HG02885 (cell line): ENCODE data around the gene SH2D6.
"Not testable (repeated sequence)": the region's sequence is repeated elsewhere in the genome, so short reads cannot be mapped to it uniquely, and the experiment has no call there.

Experiments
- ATAC-seq: cut with Tn5 transposase; IDR thresholded peaks from one replicate; pipeline ENCODE4 v1.9.1; 2021; ENCODE audit warnings: mild to moderate bottlenecking; ENCODE audit not compliant: unreplicated experiment, poor library complexity

SH2D6 gene

DNA sequence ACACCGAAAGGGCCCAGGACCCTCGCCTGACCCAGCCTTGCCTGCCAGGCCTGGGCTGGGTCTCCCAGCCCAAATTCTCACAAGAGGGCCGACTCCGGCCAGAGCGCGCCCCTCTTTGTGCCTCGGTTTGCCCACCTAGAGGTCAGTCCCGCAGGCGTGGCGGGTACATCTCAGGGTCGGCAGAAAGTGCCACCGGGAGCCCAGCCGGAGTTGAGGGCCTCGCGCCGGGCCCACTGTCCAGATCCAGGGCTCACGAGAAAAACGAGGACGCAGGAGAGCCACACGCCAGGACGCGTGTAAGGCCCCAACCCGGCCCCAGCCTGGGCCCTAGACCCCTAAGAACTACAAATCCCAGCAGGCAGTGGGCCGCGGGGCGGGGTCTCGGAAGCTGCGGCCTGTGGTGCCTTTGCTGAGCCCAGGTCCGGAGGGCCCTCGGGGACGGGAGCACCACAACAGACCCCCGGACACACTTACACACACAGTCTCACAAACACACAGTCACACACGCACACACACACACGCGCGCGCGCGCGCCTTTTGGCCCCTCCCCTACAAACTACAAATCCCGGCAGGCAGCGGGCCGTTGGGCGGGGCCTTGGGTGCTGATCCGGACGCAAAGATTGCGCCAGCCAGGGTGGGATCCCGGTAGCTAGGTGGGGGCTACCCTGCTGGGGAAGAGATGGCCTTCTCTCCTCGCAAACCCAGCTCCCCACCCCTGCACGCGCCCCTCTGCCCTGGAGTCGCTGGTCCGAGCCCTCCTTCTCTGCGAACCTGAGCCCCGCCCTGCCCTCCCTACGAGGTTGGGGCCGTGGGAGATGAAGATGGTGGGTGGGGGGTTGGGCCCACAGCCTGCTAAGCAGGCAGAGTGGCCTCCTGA lies at the start of gene SH2D6:
Gene SH2D6 (plus strand): TSS at position 583 of the 877 bp plus-strand sequence. CDS start 10,752 bp downstream, outside the sequence.
- ATAC-seq, result peak; percentile 85

DNA sequence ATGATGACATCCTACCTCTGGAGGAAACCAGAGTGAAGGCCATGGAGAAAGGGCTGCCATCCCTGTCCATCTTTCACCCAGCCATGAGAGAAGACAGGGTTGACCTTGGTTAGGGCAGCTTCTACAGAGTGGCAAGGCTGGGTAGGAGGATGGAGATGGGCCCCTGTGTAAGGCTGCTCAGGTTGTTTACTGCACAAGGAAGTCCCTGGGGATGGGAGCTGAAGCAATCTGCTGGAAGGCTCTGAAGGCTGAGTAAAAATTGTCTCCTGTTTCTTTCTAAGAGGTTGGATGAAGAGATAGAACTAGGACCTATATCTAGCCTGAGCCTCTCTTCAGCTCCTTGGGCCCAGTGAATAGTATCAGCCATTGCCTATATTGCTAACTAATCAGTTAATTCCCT lies 49.6 kb upstream of the SH2D6 start:
- no peak for ATAC-seq

DNA sequence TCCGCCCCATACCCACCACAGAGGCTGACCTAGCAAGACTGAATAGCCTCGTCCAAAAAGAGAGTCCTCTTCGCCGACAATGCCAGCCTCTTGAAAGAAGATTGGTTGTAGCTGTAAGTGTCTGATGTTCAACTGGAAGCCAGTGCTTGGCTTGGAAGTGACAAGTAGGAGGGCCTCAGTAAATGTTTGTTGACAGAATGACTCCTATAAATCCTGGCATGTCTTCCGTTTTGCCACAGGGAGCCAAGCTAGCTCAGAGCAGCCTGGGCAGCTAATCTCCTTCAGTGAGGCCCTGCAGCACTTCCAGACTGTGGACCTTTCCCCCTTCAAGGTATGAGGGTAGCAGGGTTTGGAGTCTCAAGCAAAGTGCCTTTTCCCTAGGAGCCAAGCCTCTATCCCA lies 49.0 kb upstream of the SH2D6 start:
- ATAC-seq, result no peak

DNA sequence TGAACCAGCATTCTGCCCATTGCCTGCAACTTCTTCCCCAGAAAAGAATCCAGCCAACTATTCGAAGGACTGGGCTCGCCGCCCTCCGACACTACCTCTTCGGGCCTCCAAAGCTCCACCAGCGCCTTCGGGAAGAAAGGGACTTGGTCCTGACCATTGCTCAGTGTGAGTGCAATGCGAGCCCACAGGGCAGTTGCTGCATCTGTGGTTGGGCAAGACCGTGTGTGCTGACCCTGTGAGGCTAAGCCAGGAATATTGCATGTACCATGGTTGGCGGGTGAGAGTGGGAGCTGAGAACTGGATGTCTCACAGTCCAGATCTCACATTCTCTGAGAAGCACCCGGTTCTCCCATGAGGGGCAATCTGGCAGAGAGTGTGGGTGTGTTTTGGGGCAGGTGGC lies 47.5 kb upstream of the SH2D6 start:
- ATAC-seq, result no peak

DNA sequence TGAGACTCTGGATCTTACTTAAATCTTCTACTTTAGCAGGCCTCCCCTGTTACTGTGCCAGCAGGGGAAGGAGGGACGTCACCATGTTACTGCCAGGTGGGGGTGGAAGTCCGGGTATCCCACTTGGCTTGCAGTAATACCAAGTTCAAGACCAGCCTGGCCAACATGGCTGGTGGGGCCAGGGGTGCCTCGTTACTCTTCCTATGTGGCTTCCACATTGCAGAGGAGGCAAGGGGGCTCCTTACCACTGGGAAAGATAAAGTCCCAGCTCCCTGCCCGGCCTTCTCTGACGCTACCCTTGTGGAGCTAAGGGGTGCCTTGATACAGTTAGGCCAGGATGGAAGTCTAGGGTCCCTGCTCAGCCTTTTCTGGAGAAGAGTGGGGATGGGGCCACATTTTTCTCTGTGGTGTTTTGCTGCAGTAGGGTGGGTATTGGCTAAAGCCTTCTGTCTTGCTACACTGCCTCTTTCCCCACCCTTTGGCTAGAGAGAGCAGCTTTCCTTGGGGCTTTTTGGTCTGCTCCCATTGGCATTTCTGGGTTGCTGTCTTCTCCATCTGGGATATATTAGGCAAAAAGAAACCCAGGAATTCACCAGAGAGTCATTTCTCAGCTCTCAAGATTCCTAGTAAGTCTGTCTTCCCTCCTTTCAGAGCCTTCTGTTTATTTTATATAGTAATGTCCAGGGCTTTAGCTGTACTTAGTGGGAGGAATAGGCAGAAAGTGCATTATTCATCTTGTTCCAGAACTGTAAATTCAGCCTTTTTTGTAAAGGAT lies 42.0 kb upstream of the SH2D6 start:
- no peak for ATAC-seq

DNA sequence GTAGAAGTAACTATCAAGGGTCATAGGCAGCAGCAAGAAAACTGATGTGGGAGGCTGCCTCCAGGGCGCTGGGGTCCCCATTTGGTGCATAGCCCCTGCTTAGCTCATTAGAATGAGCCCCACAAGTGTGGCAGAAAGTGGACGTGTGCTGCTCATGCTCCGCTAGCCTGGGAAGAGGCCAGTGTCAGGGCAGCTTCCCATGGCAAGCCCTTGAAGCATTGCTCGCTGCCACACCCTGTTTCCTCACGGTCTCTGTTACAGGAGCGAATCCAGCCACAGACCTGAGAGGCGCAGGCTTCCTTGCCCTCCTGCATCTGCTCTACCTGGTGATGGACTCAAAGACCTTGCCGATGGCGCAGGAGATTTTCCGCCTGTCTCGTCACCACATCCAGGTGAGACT lies 41.4 kb upstream of the SH2D6 start:
- no peak for ATAC-seq

DNA sequence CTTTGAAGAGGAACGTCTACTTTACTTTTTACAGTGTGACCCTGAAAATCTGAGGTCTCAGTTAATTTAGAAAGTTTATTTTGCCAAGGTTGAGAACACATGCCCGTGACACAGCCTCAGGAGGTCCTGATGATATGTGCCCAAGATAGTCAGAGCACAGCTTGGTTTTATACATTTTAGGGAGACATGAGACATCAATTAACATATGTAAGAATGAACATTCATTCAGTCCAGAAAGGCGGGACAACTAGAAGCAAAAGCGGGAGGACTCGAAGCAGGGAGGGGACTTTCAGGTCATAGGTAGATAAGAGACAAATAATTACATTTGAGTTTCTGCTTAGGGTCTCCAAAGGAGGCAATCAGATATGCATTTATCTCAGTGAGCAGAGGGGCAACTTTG lies 40.3 kb upstream of the SH2D6 start:
- no peak for ATAC-seq

DNA sequence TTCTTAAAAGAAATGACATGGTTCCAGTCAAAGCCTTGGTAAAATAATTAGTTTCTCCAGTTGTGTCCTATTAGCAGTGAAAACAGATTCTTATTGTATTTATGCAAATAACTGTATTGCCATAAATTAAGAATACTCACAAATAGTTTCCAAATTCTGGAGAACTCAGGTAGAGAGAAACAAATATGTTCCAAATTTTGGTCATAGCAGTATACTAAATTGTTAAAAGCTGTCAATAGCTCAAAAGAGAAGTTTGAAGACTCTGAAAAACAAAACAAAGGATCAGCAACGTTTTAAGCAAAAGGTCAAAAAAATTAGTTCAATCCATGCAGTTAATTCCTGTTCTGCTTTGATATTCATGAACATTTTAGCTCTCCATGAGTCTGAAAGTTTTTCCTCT lies 38.5 kb upstream of the SH2D6 start:
- ATAC-seq, result no peak

DNA sequence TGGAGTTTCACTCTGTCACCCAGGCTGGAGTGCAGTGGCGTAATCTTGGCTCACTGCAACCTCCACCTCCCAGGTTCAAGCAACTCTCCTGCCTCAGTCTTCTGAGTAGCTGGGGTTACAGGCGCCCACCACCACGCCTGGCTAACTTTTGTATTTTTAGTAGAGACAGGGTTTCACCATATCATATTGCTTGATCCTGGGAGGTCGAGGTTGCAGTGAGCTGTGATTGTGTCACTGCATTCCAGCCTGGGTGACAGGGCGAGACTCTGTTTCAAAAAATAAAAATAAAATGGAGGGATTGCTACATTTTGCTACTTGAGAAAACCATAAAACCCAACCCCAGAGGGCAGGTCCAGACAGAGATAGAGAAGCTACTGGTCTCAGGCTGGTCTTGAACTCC lies 35.4 kb upstream of the SH2D6 start:
- ATAC-seq, result not testable (repeated sequence)

DNA sequence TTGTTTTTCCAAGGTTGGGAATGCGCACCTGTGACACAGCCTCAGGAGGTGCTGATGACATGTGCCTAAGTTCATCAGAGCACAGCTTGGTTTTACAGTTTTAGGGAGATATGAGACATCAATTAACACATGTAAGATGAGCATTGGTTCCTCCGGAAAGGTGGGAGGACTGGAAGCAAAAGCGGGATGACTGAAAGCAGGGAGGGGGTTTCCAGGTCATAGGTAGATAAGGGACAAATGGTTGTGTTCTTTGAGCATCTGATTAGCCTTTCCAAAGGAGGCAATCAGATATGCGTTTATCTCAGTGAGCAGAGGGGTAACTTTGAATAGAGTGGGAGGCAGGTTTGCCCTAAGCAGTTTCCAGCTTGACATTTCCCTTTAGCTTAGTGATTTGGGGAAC lies 34.7 kb upstream of the SH2D6 start:
- ATAC-seq, result no peak

DNA sequence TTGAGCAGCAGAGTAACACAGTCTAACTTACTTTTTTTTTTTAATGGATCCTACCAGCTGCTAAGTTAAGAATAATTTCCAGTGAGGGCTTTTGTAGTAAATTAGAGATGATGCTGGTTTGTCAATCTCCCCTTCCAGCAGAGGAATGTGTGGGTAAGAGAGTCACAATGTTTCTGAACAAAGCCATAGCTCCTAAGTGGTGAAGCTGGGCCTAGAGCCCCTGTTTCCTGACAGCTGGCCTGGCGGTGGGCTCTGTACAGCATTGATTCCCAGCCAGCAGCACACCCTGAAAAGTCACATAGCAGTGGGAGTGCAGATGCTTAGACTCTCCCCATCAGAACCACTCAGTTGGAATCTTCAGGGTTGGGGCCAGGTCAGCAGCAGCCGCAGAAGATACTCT lies 32.8 kb upstream of the SH2D6 start:
- no peak for ATAC-seq

DNA sequence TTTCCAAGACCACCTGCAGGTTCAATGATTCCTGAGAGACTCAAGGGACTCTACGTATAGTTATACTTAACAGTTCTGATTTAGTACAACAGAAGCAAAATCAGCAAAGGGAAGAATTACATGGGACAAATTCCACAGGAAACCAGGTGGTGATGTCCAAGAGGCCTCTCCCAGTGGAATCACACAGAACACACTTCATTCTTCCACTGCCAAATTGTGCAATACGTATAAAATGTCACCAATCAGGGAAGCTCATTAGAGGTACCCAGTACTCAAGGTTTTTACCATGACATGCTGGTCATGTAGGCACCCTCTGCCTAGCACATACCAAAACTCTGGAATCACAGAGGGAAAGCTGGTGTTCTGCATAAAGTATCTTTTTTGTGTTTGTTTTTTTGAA lies 30.8 kb upstream of the SH2D6 start:
- no peak for ATAC-seq

DNA sequence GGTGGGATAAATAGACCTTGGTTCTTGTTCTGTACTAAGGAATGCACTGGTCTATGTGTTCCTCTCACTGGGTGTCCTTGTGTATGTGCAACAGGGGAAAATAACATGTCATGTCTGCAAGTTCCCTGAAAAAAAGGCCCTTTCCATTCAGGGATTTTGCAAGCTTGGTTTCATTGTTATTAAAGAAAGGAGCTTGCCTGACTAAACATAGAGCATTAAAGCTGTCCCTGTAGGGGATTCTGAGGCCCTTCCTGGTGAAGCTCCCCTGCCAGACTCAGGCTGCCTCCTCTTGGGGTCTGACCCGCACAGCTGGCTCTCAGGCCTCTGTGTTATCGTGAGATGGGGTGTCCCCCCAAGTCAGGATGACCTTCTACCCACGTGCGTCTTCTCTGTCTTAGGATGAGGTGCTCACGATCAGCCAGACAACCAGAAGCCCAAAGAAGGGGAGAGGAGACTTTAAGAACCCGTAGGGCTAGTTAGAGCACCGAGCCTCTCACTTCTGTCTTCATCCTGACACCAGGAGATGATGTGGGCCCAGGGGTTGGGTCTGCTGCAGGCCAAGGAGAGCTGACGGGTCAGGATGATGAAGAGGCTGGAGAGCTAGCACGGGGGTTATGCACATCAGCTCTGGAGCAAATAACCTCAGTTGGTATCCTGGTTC lies 29.5 kb upstream of the SH2D6 start:
- no peak for ATAC-seq

DNA sequence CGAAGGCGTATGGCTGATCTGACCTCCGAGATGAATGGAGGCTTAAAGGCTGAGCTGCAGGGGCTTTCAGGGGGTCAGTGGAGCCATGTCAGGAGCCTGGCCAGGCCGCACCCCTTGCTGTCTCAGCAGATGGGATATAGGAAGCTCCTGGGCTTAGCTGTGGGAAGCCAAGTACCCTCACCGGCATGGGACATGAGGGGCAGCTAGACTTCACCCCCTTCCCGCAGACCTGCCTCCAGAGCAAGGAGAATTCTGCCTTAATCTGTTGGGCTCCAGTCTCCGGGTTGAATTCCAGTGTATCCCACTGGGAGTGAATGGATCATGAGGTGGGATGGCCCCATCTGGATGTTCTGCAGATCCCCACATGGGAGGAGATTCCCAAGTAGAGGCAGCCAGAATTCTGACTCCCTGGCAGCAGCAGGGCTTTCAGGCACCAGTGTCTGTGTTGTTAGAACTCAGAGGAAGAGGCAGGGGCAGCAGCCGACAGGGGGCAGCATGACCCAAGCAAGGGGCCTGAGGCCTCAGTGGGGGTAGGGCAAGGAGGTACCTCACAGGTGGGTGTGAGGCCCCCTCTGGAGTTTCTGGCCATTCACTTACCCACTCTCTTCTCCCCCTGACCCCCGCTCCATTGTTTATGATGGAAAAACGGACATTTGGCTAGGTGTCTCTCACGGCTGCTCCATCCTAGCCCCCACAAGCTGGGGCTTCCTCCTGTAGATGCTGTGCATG lies 27.4 kb upstream of the SH2D6 start:
- ATAC-seq, result no peak

DNA sequence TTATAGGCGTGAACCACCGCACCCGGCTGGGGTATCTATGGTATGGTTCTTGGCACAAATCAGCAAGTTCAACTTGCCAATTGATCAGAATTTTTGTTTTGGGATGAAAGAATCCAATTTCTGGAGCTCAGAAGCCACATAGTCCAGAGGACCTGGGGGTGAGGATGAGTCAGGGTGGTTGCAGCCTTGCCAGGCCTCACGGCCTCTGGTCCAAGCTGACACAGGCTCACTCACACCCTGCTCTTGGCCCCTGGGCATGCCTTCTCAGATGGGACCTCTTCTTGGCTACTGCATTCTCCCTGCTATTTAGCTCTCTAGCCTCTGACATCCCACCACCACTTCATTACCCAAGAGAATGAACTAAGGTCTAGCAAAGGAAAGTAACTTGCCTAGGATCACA lies 24.7 kb upstream of the SH2D6 start:
- ATAC-seq, result no peak

DNA sequence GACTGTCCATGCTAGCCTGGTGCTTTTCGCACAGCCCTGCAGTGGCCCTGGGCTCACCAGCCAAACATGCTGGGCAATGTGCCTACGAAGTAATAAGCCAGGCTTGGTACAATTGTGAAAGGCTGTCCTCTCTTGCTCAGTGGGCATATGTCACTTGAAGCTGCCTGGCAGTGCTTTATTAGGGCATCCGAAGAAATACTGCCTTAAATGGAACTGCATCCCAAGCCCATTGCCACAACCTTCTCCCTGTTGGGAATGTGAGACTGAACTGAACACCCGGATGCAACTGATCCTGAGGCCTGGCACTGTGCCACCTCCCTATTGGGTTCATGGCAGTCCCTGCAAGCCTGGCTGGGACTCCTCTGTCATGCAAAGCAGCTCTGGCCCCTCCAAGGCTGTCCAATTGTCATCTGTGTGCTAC lies 24.2 kb upstream of the SH2D6 start:
- ATAC-seq, result no peak

DNA sequence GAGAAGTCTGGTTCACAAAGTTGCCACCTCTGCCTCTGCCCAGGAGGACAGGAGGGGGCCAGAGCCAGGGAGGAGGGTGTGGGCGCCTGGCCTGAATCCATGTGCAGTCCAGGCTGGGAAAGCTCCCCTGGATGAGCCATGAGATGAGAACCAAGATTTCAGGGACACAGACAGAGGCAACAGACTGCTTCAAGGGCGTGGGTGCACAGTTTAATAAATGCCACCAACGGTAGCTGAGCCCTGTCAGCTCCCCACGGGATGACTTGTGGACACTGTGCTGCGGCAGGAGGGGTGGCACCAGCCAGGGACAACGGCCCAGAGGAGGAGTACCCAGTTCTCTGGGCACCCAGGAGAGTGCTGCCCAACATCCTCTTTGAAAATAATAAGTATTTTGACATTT lies 23.5 kb upstream of the SH2D6 start:
- ATAC-seq, result no peak

DNA sequence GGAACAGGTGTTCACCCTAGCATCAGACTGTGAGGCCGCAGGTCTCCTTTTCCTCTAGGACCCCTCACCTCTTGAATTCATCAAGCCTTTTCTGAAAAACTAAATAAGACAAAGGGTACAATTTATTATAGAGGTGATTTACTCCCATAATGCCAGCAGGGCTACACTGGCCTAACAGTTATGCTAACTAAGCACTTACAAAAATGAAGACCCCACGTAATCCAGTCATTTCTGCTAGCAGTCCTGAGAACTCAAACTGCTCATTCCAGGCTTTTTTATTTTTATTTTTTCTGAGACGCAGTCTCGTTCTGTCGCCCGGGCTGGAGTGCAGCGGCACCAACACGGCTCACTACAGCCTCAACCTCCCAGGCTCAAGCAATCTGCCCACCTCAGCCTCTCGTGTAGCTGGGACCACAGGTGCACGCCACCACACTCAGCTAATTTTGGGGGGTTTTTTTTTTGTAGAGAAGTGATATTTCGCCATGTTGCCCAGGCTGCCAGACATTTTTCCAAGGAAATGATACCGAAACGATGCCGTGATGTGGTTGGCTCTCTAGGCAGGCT lies 22.5 kb upstream of the SH2D6 start:
- no peak for ATAC-seq

DNA sequence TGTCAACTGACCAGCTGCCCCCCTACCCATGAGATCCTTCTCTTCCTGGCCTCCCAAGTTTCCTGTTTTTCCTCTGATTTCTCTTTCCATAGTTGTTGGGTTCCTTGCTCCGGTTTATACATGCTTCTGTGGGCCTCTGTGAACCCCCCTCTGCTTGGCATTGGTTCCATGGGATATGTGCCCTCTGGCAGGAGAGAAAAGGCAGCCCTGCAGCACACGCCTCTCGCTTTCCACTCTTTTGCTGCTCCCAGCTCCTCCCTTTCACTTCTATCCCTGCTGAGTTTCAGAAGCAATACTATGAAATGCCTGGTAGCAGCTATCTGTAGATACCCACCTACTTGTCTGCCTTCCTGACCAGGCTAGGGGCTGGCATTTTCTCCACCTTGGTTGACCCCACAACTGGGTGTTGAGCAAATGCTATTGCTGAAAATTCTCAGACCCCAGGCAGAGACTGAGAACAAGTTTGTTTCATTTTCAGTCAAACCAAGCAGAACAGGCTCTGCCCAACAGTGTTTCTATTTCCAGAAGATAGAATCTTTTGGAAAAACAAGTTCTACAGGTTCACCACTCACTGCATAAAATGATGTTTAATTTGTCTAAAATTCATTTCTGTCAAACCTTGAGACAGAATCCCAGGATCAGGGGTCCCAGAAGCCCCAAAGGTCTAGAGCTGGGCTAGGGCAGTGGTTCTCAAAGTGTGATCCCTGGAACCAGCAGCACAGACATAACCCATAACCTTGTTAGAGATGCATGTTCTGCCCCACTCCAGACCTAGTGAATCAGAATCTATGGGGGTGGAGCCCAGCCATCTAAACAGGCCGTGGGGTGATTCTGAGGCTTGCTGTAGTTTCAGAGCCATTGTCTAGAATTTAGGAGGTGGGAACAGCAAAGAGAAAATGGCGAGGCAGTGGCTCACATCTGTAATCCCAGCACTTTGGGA lies 21.7 kb upstream of the SH2D6 start:
- ATAC-seq, result no peak
